Measurements from ENCODE around the gene MUC5B.

Gene MUC5B

DNA sequence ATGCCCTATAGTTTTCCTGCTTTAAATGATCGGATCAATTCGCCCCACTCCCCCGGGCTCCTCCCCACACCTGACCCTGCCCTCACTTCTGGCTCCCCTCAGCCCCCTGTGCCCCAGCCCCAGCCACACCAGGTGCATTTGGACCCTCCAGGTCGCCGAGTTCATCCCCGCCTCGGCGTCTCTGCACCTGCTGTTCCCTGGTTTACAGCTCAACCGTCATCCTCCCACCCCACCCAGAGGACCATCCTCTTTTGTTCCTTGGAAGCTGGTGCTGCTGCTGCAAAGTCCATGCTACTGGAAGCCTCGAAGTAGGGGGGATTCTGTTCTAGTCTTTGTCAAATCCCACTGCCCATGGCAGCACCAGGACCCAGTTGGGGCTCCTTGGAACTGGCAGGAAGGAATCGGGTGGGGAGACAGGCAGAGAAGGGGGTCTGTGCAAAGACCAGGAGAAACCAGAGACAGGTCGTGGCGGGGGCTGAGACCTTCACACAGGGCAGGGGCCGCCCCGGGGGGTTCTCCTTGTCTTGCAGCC, 4.5 kb upstream of the MUC5B start:
- TF ChIP-seq, protein P1, sequence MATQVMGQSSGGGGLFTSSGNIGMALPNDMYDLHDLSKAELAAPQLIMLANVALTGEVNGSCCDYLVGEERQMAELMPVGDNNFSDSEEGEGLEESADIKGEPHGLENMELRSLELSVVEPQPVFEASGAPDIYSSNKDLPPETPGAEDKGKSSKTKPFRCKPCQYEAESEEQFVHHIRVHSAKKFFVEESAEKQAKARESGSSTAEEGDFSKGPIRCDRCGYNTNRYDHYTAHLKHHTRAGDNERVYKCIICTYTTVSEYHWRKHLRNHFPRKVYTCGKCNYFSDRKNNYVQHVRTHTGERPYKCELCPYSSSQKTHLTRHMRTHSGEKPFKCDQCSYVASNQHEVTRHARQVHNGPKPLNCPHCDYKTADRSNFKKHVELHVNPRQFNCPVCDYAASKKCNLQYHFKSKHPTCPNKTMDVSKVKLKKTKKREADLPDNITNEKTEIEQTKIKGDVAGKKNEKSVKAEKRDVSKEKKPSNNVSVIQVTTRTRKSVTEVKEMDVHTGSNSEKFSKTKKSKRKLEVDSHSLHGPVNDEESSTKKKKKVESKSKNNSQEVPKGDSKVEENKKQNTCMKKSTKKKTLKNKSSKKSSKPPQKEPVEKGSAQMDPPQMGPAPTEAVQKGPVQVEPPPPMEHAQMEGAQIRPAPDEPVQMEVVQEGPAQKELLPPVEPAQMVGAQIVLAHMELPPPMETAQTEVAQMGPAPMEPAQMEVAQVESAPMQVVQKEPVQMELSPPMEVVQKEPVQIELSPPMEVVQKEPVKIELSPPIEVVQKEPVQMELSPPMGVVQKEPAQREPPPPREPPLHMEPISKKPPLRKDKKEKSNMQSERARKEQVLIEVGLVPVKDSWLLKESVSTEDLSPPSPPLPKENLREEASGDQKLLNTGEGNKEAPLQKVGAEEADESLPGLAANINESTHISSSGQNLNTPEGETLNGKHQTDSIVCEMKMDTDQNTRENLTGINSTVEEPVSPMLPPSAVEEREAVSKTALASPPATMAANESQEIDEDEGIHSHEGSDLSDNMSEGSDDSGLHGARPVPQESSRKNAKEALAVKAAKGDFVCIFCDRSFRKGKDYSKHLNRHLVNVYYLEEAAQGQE (IDR thresholded peaks at IDR 0.05; ENCODE audit: insufficient replicate concordance, low read depth): no peak
- TF ChIP-seq GABPA (IDR thresholded peaks at IDR 0.05; ENCODE audit: low read depth) (no peak), POLR2AphosphoS5 (IDR thresholded peaks at IDR 0.05; ENCODE audit: low read depth) (no peak), SPI1 (IDR thresholded peaks at IDR 0.05; ENCODE audit: borderline replicate concordance, low read depth) (no peak)
- TF ChIP-seq, protein P2, sequence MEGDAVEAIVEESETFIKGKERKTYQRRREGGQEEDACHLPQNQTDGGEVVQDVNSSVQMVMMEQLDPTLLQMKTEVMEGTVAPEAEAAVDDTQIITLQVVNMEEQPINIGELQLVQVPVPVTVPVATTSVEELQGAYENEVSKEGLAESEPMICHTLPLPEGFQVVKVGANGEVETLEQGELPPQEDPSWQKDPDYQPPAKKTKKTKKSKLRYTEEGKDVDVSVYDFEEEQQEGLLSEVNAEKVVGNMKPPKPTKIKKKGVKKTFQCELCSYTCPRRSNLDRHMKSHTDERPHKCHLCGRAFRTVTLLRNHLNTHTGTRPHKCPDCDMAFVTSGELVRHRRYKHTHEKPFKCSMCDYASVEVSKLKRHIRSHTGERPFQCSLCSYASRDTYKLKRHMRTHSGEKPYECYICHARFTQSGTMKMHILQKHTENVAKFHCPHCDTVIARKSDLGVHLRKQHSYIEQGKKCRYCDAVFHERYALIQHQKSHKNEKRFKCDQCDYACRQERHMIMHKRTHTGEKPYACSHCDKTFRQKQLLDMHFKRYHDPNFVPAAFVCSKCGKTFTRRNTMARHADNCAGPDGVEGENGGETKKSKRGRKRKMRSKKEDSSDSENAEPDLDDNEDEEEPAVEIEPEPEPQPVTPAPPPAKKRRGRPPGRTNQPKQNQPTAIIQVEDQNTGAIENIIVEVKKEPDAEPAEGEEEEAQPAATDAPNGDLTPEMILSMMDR (IDR thresholded peaks at IDR 0.05; ENCODE audit: insufficient read depth, low read length): no peak
- no peak for DNase-seq (ENCODE audit: low read depth in 1 of 2, low spot score in 1 of 2)
- Histone ChIP-seq H3K27me3 (ENCODE audit: insufficient read depth, poor library complexity, severe bottlenecking) (peaks cover 21% of the 10 kb centered on the region), H3K27ac (replicated peaks) (no peak overlapping the region), H3K4me3 (replicated peaks; ENCODE audit: insufficient read depth, low read length) (no peak overlapping the region)

DNA sequence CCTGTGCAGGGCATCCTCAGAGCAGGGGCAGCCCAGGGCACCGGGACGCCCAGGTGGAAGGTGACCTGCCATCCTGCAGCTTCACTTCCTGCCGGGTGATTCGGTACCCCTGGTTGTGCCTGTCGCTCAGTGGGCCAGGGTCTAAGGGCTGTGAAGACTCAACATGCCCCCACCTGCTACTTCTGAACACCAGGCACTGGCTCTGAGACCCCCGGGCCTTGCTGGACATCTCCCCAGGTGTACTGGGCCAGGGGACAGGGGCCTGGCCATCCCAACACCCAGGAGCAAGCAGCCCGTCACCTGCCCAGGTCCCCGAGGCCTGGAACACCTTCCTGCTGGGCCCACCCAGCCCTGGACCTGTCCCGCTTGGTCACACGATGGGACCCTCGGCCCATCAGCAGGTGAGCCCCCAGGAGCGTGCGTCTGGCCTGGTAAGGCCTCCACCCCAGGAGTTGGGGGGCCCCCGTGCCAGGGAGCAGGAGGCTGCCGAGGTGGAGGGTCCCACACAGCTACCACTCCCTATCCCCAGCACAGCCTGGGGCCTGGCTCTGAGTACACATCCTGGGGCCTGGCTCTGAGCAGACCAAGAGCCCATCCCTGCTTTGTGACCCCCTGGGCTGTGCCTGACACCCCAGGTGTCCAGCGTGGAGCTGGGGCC, 3.9 kb upstream of the MUC5B start:
- no peak overlapping the region for H3K27ac ChIP-seq (replicated peaks)
- H3K27me3 ChIP-seq (ENCODE audit: insufficient read depth, poor library complexity, severe bottlenecking): peaks cover 20% of the 10 kb centered on the region
- TF ChIP-seq POLR2AphosphoS5 (IDR thresholded peaks at IDR 0.05; ENCODE audit: low read depth) (no peak), SPI1 (IDR thresholded peaks at IDR 0.05; ENCODE audit: borderline replicate concordance, low read depth) (no peak), GABPA (IDR thresholded peaks at IDR 0.05; ENCODE audit: low read depth) (no peak)
- TF ChIP-seq, protein P1 (IDR thresholded peaks at IDR 0.05; ENCODE audit: insufficient replicate concordance, low read depth): no peak
- TF ChIP-seq, protein P2 (IDR thresholded peaks at IDR 0.05; ENCODE audit: insufficient read depth, low read length): no peak
- no peak overlapping the region for H3K4me3 ChIP-seq (replicated peaks; ENCODE audit: insufficient read depth, low read length)
- no peak for DNase-seq (ENCODE audit: low read depth in 1 of 2, low spot score in 1 of 2)

DNA sequence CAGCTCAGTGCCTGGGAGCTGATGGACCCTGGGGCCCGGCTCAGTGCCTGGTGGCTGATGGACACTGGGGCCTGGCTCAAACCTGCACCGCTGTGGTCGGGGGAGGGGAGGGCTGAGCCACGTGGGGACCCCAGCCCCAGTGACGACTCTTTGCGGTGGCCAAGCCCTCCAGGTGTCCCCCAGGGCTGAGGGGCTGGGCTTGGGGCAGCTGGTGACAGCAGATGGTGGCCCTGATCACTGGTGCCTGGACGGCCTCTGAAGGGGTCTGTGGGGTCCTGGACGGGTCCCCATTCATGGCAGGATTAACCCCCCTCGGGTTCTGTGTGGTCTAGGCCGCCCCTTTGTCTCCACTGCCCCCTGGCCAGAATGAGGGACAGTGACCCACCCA, 3.4 kb upstream of the MUC5B start:
- TF ChIP-seq, protein P1 (IDR thresholded peaks at IDR 0.05; ENCODE audit: insufficient replicate concordance, low read depth): no peak
- TF ChIP-seq POLR2AphosphoS5 (IDR thresholded peaks at IDR 0.05; ENCODE audit: low read depth): no peak
- no peak for TF ChIP-seq GABPA (IDR thresholded peaks at IDR 0.05; ENCODE audit: low read depth)
- no peak for TF ChIP-seq SPI1 (IDR thresholded peaks at IDR 0.05; ENCODE audit: borderline replicate concordance, low read depth)
- TF ChIP-seq, protein P2 (IDR thresholded peaks at IDR 0.05; ENCODE audit: insufficient read depth, low read length): no peak

More for the DNA sequence above, 3.4 kb upstream of the MUC5B start:
- no peak for DNase-seq (ENCODE audit: low read depth in 1 of 2, low spot score in 1 of 2)
- H3K27me3 ChIP-seq (ENCODE audit: insufficient read depth, poor library complexity, severe bottlenecking): peaks cover 20% of the 10 kb centered on the region
- no peak overlapping the region for H3K27ac ChIP-seq (replicated peaks)
- H3K4me3 ChIP-seq (replicated peaks; ENCODE audit: insufficient read depth, low read length): no peak overlapping the region
